Airway epithelial cell (primary cell): ENCODE results near the gene ARHGEF7. TPM values are rescaled to one million over a fixed set of nuclear protein-coding genes. Genes with fewer than 3 reads are reported as not detected.

Experiments used
- total RNA-seq: library from RNA; depleted of rRNA; stranded (reverse); fragments of >200 nt; gene quantifications from 2 replicates; pipeline ENCODE4 v1.2.3, GENCODE V29; 2015

Gene ARHGEF7, protein sequence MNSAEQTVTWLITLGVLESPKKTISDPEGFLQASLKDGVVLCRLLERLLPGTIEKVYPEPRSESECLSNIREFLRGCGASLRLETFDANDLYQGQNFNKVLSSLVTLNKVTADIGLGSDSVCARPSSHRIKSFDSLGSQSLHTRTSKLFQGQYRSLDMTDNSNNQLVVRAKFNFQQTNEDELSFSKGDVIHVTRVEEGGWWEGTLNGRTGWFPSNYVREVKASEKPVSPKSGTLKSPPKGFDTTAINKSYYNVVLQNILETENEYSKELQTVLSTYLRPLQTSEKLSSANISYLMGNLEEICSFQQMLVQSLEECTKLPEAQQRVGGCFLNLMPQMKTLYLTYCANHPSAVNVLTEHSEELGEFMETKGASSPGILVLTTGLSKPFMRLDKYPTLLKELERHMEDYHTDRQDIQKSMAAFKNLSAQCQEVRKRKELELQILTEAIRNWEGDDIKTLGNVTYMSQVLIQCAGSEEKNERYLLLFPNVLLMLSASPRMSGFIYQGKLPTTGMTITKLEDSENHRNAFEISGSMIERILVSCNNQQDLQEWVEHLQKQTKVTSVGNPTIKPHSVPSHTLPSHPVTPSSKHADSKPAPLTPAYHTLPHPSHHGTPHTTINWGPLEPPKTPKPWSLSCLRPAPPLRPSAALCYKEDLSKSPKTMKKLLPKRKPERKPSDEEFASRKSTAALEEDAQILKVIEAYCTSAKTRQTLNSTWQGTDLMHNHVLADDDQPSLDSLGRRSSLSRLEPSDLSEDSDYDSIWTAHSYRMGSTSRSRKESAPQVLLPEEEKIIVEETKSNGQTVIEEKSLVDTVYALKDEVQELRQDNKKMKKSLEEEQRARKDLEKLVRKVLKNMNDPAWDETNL
- total RNA-seq, result 18.3 and 24.0 TPM in 2 replicates

DNA sequence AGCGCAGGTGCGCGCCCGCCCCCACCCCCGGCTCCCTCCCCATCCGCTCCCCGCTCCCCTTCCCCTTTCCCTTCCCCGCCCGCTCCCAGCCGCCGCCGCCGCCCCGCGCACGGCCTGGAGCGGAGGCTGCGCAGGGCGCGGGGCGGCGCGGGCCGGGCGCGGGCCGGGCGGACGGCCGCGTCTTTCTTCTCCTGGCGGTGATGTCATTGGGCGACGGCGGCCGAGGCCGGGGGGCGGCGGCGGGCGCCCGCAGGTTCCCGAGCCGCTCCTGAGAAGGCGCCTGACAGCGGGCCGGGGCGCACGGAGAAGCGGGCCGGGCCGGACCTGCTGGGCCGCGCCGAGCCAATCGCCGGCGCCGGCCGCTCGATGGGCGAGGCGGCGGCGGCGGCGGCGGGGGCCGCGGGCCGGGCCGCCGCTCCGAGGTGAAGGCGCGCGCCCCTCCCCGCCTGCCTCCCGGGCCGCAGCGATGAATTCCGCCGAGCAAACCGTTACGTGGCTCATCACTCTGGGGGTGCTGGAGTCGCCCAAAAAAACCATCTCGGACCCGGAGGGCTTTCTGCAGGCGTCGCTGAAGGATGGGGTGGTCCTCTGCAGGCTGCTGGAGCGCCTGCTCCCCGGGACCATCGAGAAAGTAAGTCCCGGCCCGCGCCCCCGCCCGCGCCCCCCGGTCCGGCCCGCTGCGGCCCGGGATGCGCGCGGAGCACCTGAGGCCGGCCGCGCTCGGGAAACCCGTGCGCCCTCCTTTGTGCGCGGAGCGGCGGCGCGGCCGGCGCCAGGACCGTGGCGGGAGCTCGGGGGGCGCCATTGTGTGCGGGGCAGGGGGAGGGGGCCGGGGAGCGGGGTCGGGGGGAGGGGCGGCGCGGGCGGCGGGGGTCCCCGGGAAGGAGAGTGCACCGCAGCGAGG, at the start of gene ARHGEF7:
Gene ARHGEF7, plus strand, starts transcription at position 250 of the 904 bp plus-strand sequence. Its CDS starts 217 bp downstream, at position 467.

GRCh38 chr13:111319998-111320911, 205.1 kb downstream of the ARHGEF7 start, which contains the start of gene TEX29:
Gene TEX29, plus strand, starts transcription at chr13:111320642. Its CDS starts 249 bp downstream, at chr13:111320891.

Other genes with a start within 250 kb of the ARHGEF7 start
- 12.1 and 20.2 TPM in 2 replicates for gene ANKRD10, start 200.2 kb upstream of the ARHGEF7 start, total RNA-seq
- not detected in 2 replicates for gene TEX29, start 205.3 kb downstream of the ARHGEF7 start, total RNA-seq